Measurements from ENCODE around the gene LDHA. TPM values are rescaled to one million over a fixed set of nuclear protein-coding genes. Genes with fewer than 3 reads are reported as not detected.
A peak's percentile ranks its signal among the peaks of the same experiment; 100 is the strongest.

Gene LDHA
- total and polyA plus RNA-seq, 2 of the 13 experiments (the other 11 are each of a cell fraction or from before 2014, with no cell fraction given): 805 to 1,547 TPM

GRCh38 chr11:18394275-18394927 lies at the start of gene LDHA (continued):
- TF ChIP-seq ZFP36 (IDR thresholded peaks at IDR 0.05; ENCODE audit: borderline replicate concordance, low read depth, low read length, partially characterized antibody) (no peak), ZSCAN25 (CRISPR knock-in tag; IDR thresholded peaks at IDR 0.05) (peak; percentile 75; the same call in 1 of the 2 replicates), ARHGAP35 (CRISPR knock-in tag; IDR thresholded peaks at IDR 0.05; ENCODE audit: borderline replicate concordance) (peak; percentile 97), ZNF205 (CRISPR knock-in tag; IDR thresholded peaks at IDR 0.05) (peak; percentile 67), E2F1 (CRISPR knock-in tag; IDR thresholded peaks at IDR 0.05) (peak; percentile 92), FOXO1 (CRISPR knock-in tag; IDR thresholded peaks at IDR 0.05) (no peak; the same call in 1 of the 2 replicates)
- TF ChIP-seq, protein P1, sequence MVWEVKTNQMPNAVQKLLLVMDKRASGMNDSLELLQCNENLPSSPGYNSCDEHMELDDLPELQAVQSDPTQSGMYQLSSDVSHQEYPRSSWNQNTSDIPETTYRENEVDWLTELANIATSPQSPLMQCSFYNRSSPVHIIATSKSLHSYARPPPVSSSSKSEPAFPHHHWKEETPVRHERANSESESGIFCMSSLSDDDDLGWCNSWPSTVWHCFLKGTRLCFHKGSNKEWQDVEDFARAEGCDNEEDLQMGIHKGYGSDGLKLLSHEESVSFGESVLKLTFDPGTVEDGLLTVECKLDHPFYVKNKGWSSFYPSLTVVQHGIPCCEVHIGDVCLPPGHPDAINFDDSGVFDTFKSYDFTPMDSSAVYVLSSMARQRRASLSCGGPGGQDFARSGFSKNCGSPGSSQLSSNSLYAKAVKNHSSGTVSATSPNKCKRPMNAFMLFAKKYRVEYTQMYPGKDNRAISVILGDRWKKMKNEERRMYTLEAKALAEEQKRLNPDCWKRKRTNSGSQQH (CRISPR knock-in tag; IDR thresholded peaks at IDR 0.05; ENCODE audit: low read depth): peak; percentile 94; the same call in 1 of the 2 replicates
- TF ChIP-seq, protein P2, sequence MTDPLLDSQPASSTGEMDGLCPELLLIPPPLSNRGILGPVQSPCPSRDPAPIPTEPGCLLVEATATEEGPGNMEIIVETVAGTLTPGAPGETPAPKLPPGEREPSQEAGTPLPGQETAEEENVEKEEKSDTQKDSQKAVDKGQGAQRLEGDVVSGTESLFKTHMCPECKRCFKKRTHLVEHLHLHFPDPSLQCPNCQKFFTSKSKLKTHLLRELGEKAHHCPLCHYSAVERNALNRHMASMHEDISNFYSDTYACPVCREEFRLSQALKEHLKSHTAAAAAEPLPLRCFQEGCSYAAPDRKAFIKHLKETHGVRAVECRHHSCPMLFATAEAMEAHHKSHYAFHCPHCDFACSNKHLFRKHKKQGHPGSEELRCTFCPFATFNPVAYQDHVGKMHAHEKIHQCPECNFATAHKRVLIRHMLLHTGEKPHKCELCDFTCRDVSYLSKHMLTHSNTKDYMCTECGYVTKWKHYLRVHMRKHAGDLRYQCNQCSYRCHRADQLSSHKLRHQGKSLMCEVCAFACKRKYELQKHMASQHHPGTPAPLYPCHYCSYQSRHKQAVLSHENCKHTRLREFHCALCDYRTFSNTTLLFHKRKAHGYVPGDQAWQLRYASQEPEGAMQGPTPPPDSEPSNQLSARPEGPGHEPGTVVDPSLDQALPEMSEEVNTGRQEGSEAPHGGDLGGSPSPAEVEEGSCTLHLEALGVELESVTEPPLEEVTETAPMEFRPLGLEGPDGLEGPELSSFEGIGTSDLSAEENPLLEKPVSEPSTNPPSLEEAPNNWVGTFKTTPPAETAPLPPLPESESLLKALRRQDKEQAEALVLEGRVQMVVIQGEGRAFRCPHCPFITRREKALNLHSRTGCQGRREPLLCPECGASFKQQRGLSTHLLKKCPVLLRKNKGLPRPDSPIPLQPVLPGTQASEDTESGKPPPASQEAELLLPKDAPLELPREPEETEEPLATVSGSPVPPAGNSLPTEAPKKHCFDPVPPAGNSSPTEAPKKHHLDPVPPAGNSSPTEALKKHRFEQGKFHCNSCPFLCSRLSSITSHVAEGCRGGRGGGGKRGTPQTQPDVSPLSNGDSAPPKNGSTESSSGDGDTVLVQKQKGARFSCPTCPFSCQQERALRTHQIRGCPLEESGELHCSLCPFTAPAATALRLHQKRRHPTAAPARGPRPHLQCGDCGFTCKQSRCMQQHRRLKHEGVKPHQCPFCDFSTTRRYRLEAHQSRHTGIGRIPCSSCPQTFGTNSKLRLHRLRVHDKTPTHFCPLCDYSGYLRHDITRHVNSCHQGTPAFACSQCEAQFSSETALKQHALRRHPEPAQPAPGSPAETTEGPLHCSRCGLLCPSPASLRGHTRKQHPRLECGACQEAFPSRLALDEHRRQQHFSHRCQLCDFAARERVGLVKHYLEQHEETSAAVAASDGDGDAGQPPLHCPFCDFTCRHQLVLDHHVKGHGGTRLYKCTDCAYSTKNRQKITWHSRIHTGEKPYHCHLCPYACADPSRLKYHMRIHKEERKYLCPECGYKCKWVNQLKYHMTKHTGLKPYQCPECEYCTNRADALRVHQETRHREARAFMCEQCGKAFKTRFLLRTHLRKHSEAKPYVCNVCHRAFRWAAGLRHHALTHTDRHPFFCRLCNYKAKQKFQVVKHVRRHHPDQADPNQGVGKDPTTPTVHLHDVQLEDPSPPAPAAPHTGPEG (CRISPR knock-in tag; IDR thresholded peaks at IDR 0.05): peak; percentile 93
